Measurements from ENCODE around the gene RGS16. TPM values are rescaled to one million over a fixed set of nuclear protein-coding genes. Genes with fewer than 3 reads are reported as not detected.
"Not testable (repeated sequence)": the region's sequence is repeated elsewhere in the genome, so short reads cannot be mapped to it uniquely, and the experiment has no call there.

The RGS16 gene
- total RNA-seq, result 1.6 TPM

- peak; percentile 82 to 94 for DNase-seq (ENCODE audit: low spot score in 2 of 2)
- FAIRE-seq, result no peak
These were observed at the start of gene RGS16 for GRCh38 chr1:182604175-182605164. Gene RGS16 (minus strand): TSS chr1:182604389. CDS start chr1:182604259, 130 bp downstream.

GRCh38 chr1:182653986-182654385, 49.8 kb upstream of the RGS16 start:
- no peak for FAIRE-seq

GRCh38 chr1:182652933-182653332, 48.7 kb upstream of the RGS16 start:
- DNase-seq (ENCODE audit: low spot score in 2 of 2) (no peak), FAIRE-seq (no peak)

More at GRCh38 chr1:182653986-182654385, 49.8 kb upstream of the RGS16 start:
- DNase-seq (ENCODE audit: low spot score in 2 of 2), result no peak

GRCh38 chr1:182651339-182651724, 47.1 kb upstream of the RGS16 start:
- FAIRE-seq (no peak), DNase-seq (ENCODE audit: low spot score in 2 of 2) (no peak)

- DNase-seq (ENCODE audit: low spot score in 2 of 2) (no peak), FAIRE-seq (no peak)
These were observed 46.6 kb upstream of the RGS16 start for GRCh38 chr1:182650678-182651338.

GRCh38 chr1:182649041-182649440, 44.9 kb upstream of the RGS16 start:
- no peak for FAIRE-seq
- no peak for DNase-seq (ENCODE audit: low spot score in 2 of 2)

- FAIRE-seq (no peak), DNase-seq (ENCODE audit: low spot score in 2 of 2) (no peak)
These were observed 42.5 kb upstream of the RGS16 start for GRCh38 chr1:182646739-182647138.

- DNase-seq (ENCODE audit: low spot score in 2 of 2), result no peak
- FAIRE-seq, result no peak
These were observed 40.7 kb upstream of the RGS16 start for GRCh38 chr1:182644886-182645285.

- FAIRE-seq, result no peak
- no peak for DNase-seq (ENCODE audit: low spot score in 2 of 2)
These were observed 39.5 kb upstream of the RGS16 start for GRCh38 chr1:182643699-182644098.

- DNase-seq (ENCODE audit: low spot score in 2 of 2) (no peak), FAIRE-seq (no peak)
These were observed 38.3 kb upstream of the RGS16 start for GRCh38 chr1:182642461-182642860.

GRCh38 chr1:182641561-182641960, 37.4 kb upstream of the RGS16 start:
- DNase-seq (ENCODE audit: low spot score in 2 of 2), result no peak
- no peak for FAIRE-seq

GRCh38 chr1:182639330-182639729, 35.1 kb upstream of the RGS16 start:
- no peak for FAIRE-seq

GRCh38 chr1:182637769-182638168, 33.6 kb upstream of the RGS16 start:
- DNase-seq (ENCODE audit: low spot score in 2 of 2) (no peak), FAIRE-seq (no peak)

More at GRCh38 chr1:182639330-182639729, 35.1 kb upstream of the RGS16 start:
- no peak for DNase-seq (ENCODE audit: low spot score in 2 of 2)

- no peak for FAIRE-seq
These were observed 31.7 kb upstream of the RGS16 start for GRCh38 chr1:182635871-182636270.

GRCh38 chr1:182634306-182635072, 30.3 kb upstream of the RGS16 start:
- no peak for DNase-seq (ENCODE audit: low spot score in 2 of 2)
- FAIRE-seq, result no peak

More at GRCh38 chr1:182635871-182636270, 31.7 kb upstream of the RGS16 start:
- DNase-seq (ENCODE audit: low spot score in 2 of 2), result no peak

- DNase-seq (ENCODE audit: low spot score in 2 of 2) (no peak), FAIRE-seq (no peak)
These were observed 29.6 kb upstream of the RGS16 start for GRCh38 chr1:182633657-182634281.

GRCh38 chr1:182633031-182633430, 28.8 kb upstream of the RGS16 start:
- no peak for FAIRE-seq
- no peak for DNase-seq (ENCODE audit: low spot score in 2 of 2)

- not testable (repeated sequence) for FAIRE-seq; DNase-seq (ENCODE audit: low spot score in 2 of 2)
These were observed 28.3 kb upstream of the RGS16 start for GRCh38 chr1:182632441-182632857.

- no peak for FAIRE-seq
- DNase-seq (ENCODE audit: low spot score in 2 of 2), result no peak
These were observed 27.8 kb upstream of the RGS16 start for GRCh38 chr1:182631954-182632353.

GRCh38 chr1:182631053-182631677, 27.0 kb upstream of the RGS16 start:
- FAIRE-seq (no peak), DNase-seq (ENCODE audit: low spot score in 2 of 2) (no peak)
